Choroid plexus epithelial cell (primary cell): ENCODE data around the gene TBC1D5.

ENCODE experiments used
- DNase-seq: peaks from one replicate; pipeline ENCODE4 v3.0.0-alpha.2; 2010; ENCODE audit warnings: low read depth
- H3K4me3 ChIP-seq: 2 replicates; pipeline ENCODE4 v1.5.1; 2011; ENCODE audit warnings: low read depth, mild to moderate bottlenecking, control low read depth, low read length, moderate library complexity
- CTCF ChIP-seq: conservative IDR thresholded peaks from 2 replicates; pipeline ENCODE4 v1.5.1; 2011; ENCODE audit warnings: low read depth, mild to moderate bottlenecking, control low read depth, inconsistent platforms, low read length, moderate library complexity

TBC1D5 gene

GRCh38 chr3:17349093-17349492, 393.3 kb downstream of the TBC1D5 start:
- no peak overlapping the region for H3K4me3 ChIP-seq
- no peak for DNase-seq
- no peak for TF ChIP-seq CTCF

DNA sequence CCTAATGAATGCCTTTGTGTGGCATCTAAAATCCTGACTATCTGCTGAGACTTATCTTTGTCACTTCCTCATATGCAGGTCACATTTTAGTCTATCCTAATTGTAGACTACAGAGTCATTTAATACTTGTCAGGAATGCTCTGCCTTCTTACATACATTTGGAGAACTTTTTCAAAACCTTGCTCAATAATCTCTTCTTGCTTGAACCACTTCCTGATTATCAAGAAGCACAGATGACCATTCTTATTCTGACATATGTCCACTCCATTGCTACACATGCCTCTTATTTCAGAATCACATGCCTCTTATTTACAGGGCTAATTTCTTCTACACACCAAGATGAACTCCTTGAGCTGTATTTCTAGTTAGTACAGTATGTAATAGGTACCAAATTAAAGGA, 400.3 kb downstream of the TBC1D5 start:
- DNase-seq: peak; percentile 7
- no peak overlapping the region for H3K4me3 ChIP-seq
- TF ChIP-seq CTCF: no peak

DNA sequence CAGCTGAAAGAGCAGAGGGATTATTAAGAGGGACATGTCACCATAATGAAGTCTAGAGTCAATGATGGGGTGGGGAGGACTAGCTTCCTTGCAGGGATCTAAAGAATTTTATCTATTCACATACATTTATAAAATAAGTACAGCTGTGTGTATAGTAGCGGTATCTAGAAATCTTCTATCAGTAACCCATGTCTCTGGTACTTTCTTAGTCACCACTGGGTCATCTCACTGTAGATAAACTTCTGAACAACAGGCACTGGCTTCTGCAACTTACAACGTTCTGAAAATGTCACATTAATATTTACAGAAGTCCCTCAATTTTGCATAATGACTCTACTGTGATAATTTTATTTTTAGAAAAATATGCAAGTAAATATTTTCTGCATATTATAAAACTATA, 401.7 kb downstream of the TBC1D5 start:
- no peak for TF ChIP-seq CTCF
- no peak for DNase-seq
- no peak overlapping the region for H3K4me3 ChIP-seq

DNA sequence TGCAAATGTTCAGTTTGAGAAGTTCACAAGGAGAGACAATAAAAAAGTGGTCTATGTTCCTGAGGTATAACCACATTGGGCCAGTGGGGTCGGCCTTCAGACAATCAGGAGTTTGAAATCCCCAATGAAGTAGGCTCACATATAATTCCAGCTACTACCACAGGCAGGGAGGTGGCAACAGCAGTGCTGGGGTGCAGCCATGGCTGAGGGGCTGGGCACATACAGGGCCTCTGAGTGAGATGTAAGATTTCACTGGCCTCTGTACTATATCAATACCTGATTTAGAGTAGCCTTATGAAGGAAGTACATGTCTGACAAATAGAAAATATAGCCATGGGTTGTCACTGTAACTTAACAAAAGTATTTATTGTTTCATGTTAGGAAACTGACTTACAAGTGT, 402.2 kb downstream of the TBC1D5 start:
- H3K4me3 ChIP-seq: no peak overlapping the region
- DNase-seq: no peak
- TF ChIP-seq CTCF: no peak

DNA sequence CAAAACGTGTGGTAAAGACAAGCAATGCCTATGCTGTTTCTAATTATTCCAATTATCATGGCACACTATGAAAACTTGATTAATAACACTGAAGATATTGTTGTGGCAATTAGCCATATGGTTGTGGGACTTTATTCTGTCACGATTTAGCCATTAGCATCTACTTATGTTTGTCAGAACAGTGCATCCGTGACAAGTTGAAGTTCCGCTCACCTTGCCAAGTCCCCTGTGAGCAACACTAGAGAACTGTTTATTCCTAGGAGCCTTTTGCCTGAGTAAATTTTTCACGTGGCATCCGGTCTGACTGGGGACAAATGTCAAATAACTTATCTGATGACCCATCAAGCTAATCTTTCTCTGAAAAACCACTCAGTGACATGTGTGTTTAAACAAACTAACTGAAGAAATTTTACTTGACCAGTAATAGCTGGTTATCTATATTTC, 403.3 kb downstream of the TBC1D5 start:
- TF ChIP-seq CTCF: no peak

GRCh38 chr3:17336291-17336690, 406.1 kb downstream of the TBC1D5 start:
- DNase-seq: peak; percentile 68
- TF ChIP-seq CTCF: no peak
- H3K4me3 ChIP-seq: no peak overlapping the region

More for the DNA sequence above, 403.3 kb downstream of the TBC1D5 start:
- no peak overlapping the region for H3K4me3 ChIP-seq
- DNase-seq: no peak

- DNase-seq: no peak
- no peak overlapping the region for H3K4me3 ChIP-seq
- TF ChIP-seq CTCF: no peak
Observed at GRCh38 chr3:17333893-17334292, 408.5 kb downstream of the TBC1D5 start.
